ENCODE measurements around the gene PHLPP1. TPM values are rescaled to one million over a fixed set of nuclear protein-coding genes. Genes with fewer than 3 reads are reported as not detected.

PHLPP1 gene
- total RNA-seq, 2 experiments from 2014 or later, result 8.0 to 8.7 TPM

GRCh38 chr18:62928326-62928725 lies 213.0 kb downstream of the PHLPP1 start:
- no peak overlapping the region for H3K4me3 Mint-ChIP-seq
- peaks cover 15% of the 10 kb centered on the region for H3K9me3 Mint-ChIP-seq
- H3K36me3 Mint-ChIP-seq, result peaks cover 2% of the 10 kb centered on the region
- no peak for DNase-seq
- H3K4me1 Mint-ChIP-seq (ENCODE audit: low read depth), result no peaks in the 10 kb centered on the region
- CTCF ChIA-PET, result no interaction called here
- POLR2A ChIA-PET, result no interaction called here
- H3K27me3 Mint-ChIP-seq, result peaks cover 1% of the 10 kb centered on the region
- intact Hi-C loops (cut with micrococcal nuclease), result no loop called here
- no peak overlapping the region for H3K27ac Mint-ChIP-seq

- POLR2A ChIA-PET, result no interaction called here
- Mint-ChIP-seq H3K4me3 (no peak overlapping the region), H3K9me3 (peaks cover 23% of the 10 kb centered on the region), H3K36me3 (peaks cover 2% of the 10 kb centered on the region), H3K27me3 (no peaks in the 10 kb centered on the region), H3K27ac (no peak overlapping the region), H3K4me1 (ENCODE audit: low read depth) (peaks cover 1% of the 10 kb centered on the region)
- no peak for DNase-seq
- intact Hi-C loops (cut with micrococcal nuclease), result no loop called here
- CTCF ChIA-PET, result no interaction called here
Measured at GRCh38 chr18:62933261-62933887, 218.0 kb downstream of the PHLPP1 start.

- peaks cover 20% of the 10 kb centered on the region for H3K9me3 Mint-ChIP-seq
- DNase-seq, result no peak
- H3K27me3 Mint-ChIP-seq, result no peaks in the 10 kb centered on the region
- H3K4me3 Mint-ChIP-seq, result no peak overlapping the region
- intact Hi-C loops (cut with micrococcal nuclease), result no loop called here
- H3K27ac Mint-ChIP-seq, result no peak overlapping the region
- ChIA-PET POLR2A (no interaction called here), CTCF (no interaction called here)
- H3K36me3 Mint-ChIP-seq, result no peaks in the 10 kb centered on the region
- peaks cover 3% of the 10 kb centered on the region for H3K4me1 Mint-ChIP-seq (ENCODE audit: low read depth)
Measured at GRCh38 chr18:62935994-62936393, 220.7 kb downstream of the PHLPP1 start.

GRCh38 chr18:62937065-62937464 lies 221.7 kb downstream of the PHLPP1 start:
- CTCF ChIA-PET, result no interaction called here
- Mint-ChIP-seq H3K27ac (no peak overlapping the region), H3K9me3 (peaks cover 13% of the 10 kb centered on the region), H3K4me3 (no peak overlapping the region), H3K36me3 (no peaks in the 10 kb centered on the region), H3K27me3 (no peaks in the 10 kb centered on the region), H3K4me1 (ENCODE audit: low read depth) (peaks cover 3% of the 10 kb centered on the region)
- no peak for DNase-seq
- intact Hi-C loops (cut with micrococcal nuclease), result no loop called here
- POLR2A ChIA-PET, result no interaction called here

GRCh38 chr18:62938006-62938405 lies 222.7 kb downstream of the PHLPP1 start:
- Mint-ChIP-seq H3K27ac (no peak overlapping the region), H3K36me3 (no peaks in the 10 kb centered on the region), H3K4me1 (ENCODE audit: low read depth) (peaks cover 3% of the 10 kb centered on the region), H3K4me3 (no peak overlapping the region), H3K27me3 (no peaks in the 10 kb centered on the region), H3K9me3 (peaks cover 8% of the 10 kb centered on the region)
- ChIA-PET POLR2A (no interaction called here), CTCF (interaction anchor here (1.0 kb wide), 1 partner anchor 223 kb away, joined by 3 read pairs; the partner anchor contains the start of gene PHLPP1)
- DNase-seq, result no peak
- intact Hi-C loops (cut with micrococcal nuclease), result no loop called here

- intact Hi-C loops (cut with micrococcal nuclease), result no loop called here
- ChIA-PET CTCF (interaction anchor here (1.0 kb wide), 1 partner anchor 223 kb away, joined by 3 read pairs; the partner anchor contains the start of gene PHLPP1), POLR2A (no interaction called here)
- no peaks in the 10 kb centered on the region for H3K27me3 Mint-ChIP-seq
- H3K4me1 Mint-ChIP-seq (ENCODE audit: low read depth), result peaks cover 3% of the 10 kb centered on the region
- no peak overlapping the region for H3K4me3 Mint-ChIP-seq
- no peak for DNase-seq
- H3K27ac Mint-ChIP-seq, result no peak overlapping the region
- H3K9me3 Mint-ChIP-seq, result peaks cover 8% of the 10 kb centered on the region
- H3K36me3 Mint-ChIP-seq, result no peaks in the 10 kb centered on the region
Measured at GRCh38 chr18:62938487-62938886, 223.1 kb downstream of the PHLPP1 start.

GRCh38 chr18:62939433-62939832 lies 224.1 kb downstream of the PHLPP1 start:
- H3K4me3 Mint-ChIP-seq, result no peak overlapping the region
- H3K27me3 Mint-ChIP-seq, result no peaks in the 10 kb centered on the region
- ChIA-PET CTCF (no interaction called here), POLR2A (no interaction called here)
- H3K9me3 Mint-ChIP-seq, result no peaks in the 10 kb centered on the region
- peaks cover 3% of the 10 kb centered on the region for H3K4me1 Mint-ChIP-seq (ENCODE audit: low read depth)
- H3K27ac Mint-ChIP-seq, result no peak overlapping the region
- DNase-seq, result no peak
- intact Hi-C loops (cut with micrococcal nuclease), result no loop called here
- H3K36me3 Mint-ChIP-seq, result no peaks in the 10 kb centered on the region

GRCh38 chr18:62939926-62940325 lies 224.6 kb downstream of the PHLPP1 start:
- no peaks in the 10 kb centered on the region for H3K36me3 Mint-ChIP-seq
- ChIA-PET POLR2A (no interaction called here), CTCF (no interaction called here)
- intact Hi-C loops (cut with micrococcal nuclease), result no loop called here
- DNase-seq, result no peak
- no peak overlapping the region for H3K27ac Mint-ChIP-seq
- peaks cover 3% of the 10 kb centered on the region for H3K4me1 Mint-ChIP-seq (ENCODE audit: low read depth)
- no peaks in the 10 kb centered on the region for H3K9me3 Mint-ChIP-seq
- no peak overlapping the region for H3K4me3 Mint-ChIP-seq
- H3K27me3 Mint-ChIP-seq, result no peaks in the 10 kb centered on the region

GRCh38 chr18:62942578-62942977 lies 227.2 kb downstream of the PHLPP1 start:
- ChIA-PET POLR2A (no interaction called here), CTCF (no interaction called here)
- Mint-ChIP-seq H3K27me3 (no peaks in the 10 kb centered on the region), H3K4me3 (no peak overlapping the region), H3K36me3 (peaks cover 6% of the 10 kb centered on the region), H3K9me3 (no peaks in the 10 kb centered on the region), H3K27ac (no peak overlapping the region), H3K4me1 (ENCODE audit: low read depth) (peaks cover 3% of the 10 kb centered on the region)
- no peak for DNase-seq
- intact Hi-C loops (cut with micrococcal nuclease), result no loop called here

- no peak for DNase-seq
- CTCF ChIA-PET, result interaction anchor here (1.0 to 2.1 kb wide), 2 partner anchors 14 to 230 kb away, joined by 3 to 5 read pairs; no protein-coding TSS in a partner anchor
- Mint-ChIP-seq H3K4me1 (ENCODE audit: low read depth) (no peaks in the 10 kb centered on the region), H3K9me3 (no peaks in the 10 kb centered on the region), H3K27ac (no peak overlapping the region), H3K27me3 (no peaks in the 10 kb centered on the region), H3K4me3 (no peak overlapping the region), H3K36me3 (peaks cover 6% of the 10 kb centered on the region)
- intact Hi-C loops (cut with micrococcal nuclease), result no loop called here
- POLR2A ChIA-PET, result no interaction called here
Measured at GRCh38 chr18:62944454-62944853, 229.1 kb downstream of the PHLPP1 start.

- Mint-ChIP-seq H3K27ac (no peak overlapping the region), H3K36me3 (peaks cover 6% of the 10 kb centered on the region), H3K9me3 (no peaks in the 10 kb centered on the region), H3K4me3 (no peak overlapping the region), H3K27me3 (no peaks in the 10 kb centered on the region), H3K4me1 (ENCODE audit: low read depth) (peaks cover 3% of the 10 kb centered on the region)
- ChIA-PET POLR2A (interaction anchor here (0.6 kb wide), 1 partner anchor 35 kb away, joined by 3 read pairs; no protein-coding TSS in a partner anchor), CTCF (interaction anchor here (0.8 to 2.3 kb wide), 2 partner anchors 9 to 234 kb away, joined by 3 to 10 read pairs; partner anchors contain the start of gene PHLPP1)
- intact Hi-C loops (cut with micrococcal nuclease), result no loop called here
- DNase-seq, result no peak
Measured at GRCh38 chr18:62948788-62949187, 233.4 kb downstream of the PHLPP1 start.

GRCh38 chr18:62950246-62950645 lies 234.9 kb downstream of the PHLPP1 start:
- Mint-ChIP-seq H3K4me3 (no peak overlapping the region), H3K9me3 (no peaks in the 10 kb centered on the region), H3K4me1 (ENCODE audit: low read depth) (peaks cover 5% of the 10 kb centered on the region), H3K27ac (no peak overlapping the region), H3K27me3 (no peaks in the 10 kb centered on the region), H3K36me3 (peaks cover 6% of the 10 kb centered on the region)
- ChIA-PET POLR2A (no interaction called here), CTCF (interaction anchor here (2.3 kb wide), 1 partner anchor 8 kb away, joined by 10 read pairs; no protein-coding TSS in a partner anchor)
- DNase-seq, result no peak
- intact Hi-C loops (cut with micrococcal nuclease), result no loop called here

- intact Hi-C loops (cut with micrococcal nuclease), result no loop called here
- Mint-ChIP-seq H3K36me3 (no peaks in the 10 kb centered on the region), H3K27me3 (no peaks in the 10 kb centered on the region), H3K9me3 (no peaks in the 10 kb centered on the region), H3K4me3 (no peak overlapping the region), H3K4me1 (ENCODE audit: low read depth) (peaks cover 5% of the 10 kb centered on the region), H3K27ac (no peak overlapping the region)
- DNase-seq, result no peak
- ChIA-PET POLR2A (no interaction called here), CTCF (interaction anchor here (0.6 to 1.2 kb wide), 2 partner anchors 9 to 313 kb away, joined by 3 to 6 read pairs; no protein-coding TSS in a partner anchor)
Measured at GRCh38 chr18:62952807-62953206, 237.5 kb downstream of the PHLPP1 start.
